HG02763 (cell line): ENCODE data around the gene CD36.

ENCODE experiments used
- ATAC-seq: cut with Tn5 transposase; IDR thresholded peaks from one replicate; pipeline ENCODE4 v1.9.1; 2021; ENCODE audit warnings: mild to moderate bottlenecking, moderate library complexity; ENCODE audit not compliant: unreplicated experiment

CD36 gene

GRCh38 chr7:80623503-80624252 is 14.8 kb upstream of the CD36 start:
- no peak for ATAC-seq

- no peak for ATAC-seq
Measured at GRCh38 chr7:80624763-80625162, 13.7 kb upstream of the CD36 start.

DNA sequence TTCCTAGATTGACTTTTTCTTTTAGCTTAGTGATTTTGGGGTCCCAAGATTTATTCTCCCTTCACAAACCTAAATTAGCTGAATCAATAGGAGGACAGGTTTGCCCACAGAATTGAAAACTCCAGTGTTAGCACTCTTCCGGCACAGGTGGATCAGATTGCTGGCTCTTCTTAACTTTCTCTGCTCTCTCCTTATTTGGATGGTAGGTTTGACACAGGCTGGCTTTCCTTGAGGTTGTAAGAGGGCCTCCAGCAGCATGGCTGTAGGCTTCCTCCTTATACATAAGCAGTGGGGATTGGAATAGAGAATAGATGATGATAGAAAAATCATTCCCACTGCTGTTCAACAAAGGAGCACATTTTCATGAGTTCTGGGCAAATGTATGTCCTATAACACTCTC is 9.4 kb upstream of the CD36 start:
- no peak for ATAC-seq

GRCh38 chr7:80630608-80631405 is 7.6 kb upstream of the CD36 start:
- ATAC-seq: no peak

- no peak for ATAC-seq
Measured at GRCh38 chr7:80631421-80631820, 7.0 kb upstream of the CD36 start.

DNA sequence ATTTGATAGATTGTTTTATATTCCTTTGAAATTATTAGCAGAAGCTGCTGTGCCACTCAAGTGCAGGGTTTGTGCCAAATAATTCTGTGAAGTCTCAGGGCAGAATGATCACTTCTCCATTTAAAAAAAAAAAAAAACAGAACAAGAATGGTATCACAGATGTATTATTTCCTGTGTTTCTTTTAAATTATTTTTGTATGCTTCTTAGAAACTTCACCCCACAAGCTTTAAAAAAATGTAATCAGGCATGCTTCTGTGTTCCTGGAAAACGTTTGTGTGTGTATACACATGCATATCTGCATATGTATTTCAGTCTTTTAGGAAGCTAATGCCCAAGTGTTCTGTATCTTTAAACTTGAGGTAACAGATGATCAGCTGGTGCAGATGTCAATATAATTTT is 6.3 kb upstream of the CD36 start:
- no peak for ATAC-seq

DNA sequence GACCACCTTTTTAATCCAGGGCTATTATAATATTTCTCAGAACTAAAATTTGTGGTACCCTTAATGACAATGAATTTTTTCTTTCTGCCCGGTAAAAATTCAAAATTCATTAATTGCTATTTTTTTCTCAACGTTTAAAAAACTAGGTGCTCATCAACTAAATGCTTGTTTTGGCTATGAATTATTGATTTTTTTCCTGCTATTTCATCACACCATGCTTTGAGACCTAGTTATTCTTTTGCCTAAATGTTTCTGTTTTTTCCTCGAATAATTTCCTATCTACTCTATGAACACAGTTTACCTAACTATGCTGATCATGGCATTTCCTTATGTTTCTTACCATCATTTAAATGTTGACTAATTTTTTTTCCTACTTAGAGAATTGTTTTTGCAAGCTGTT is 5.6 kb upstream of the CD36 start:
- ATAC-seq: no peak

- no peak for ATAC-seq
Measured at GRCh38 chr7:80634505-80634904, 3.9 kb upstream of the CD36 start.

GRCh38 chr7:80635533-80635932 is 2.9 kb upstream of the CD36 start:
- no peak for ATAC-seq

- ATAC-seq: no peak
Measured at GRCh38 chr7:80635998-80636397, 2.4 kb upstream of the CD36 start.

- ATAC-seq: no peak
Measured at GRCh38 chr7:80636709-80637108, 1.7 kb upstream of the CD36 start.

DNA sequence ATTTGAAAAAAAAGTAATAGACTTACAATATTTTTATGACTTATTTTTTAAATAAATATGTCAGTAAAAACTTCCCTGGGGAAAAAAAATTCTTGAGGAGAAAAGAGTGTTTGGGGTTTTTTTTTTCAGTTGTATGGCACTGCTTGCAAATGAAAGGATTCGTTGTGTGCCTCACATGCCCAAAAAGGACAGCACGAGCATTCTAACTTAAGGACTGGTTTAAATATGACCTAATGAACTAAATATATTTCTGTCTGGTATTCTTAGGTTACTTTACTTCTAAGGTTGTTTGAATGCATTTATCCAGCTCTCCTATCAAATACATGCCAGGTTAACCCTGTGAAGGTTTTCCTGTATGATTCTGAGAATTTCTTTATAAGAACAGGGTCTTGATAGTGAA is 988 bp upstream of the CD36 start:
- ATAC-seq: no peak

- no peak for ATAC-seq
Measured at GRCh38 chr7:80639011-80639410, 569 bp downstream of the CD36 start.

DNA sequence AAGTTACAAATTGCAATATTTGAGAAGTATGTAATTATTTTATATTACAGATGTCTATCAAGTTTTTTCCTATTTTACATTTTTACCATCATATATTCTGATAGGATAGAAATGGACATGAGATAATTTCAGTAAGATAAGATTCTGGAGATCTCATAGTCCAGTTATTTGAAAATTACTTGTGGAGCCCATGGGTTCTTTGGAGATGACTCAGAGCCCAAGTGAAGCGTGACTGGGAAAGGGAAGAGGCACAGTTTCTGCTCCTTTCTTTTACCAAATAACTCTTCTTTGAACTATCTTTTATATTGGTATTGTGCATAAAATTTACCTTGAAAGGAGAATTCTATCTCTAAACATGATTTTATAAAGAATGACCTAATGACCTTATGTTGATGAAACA is 2.4 kb downstream of the CD36 start:
- ATAC-seq: no peak

- no peak for ATAC-seq
Measured at GRCh38 chr7:80641548-80641947, 3.1 kb downstream of the CD36 start.

DNA sequence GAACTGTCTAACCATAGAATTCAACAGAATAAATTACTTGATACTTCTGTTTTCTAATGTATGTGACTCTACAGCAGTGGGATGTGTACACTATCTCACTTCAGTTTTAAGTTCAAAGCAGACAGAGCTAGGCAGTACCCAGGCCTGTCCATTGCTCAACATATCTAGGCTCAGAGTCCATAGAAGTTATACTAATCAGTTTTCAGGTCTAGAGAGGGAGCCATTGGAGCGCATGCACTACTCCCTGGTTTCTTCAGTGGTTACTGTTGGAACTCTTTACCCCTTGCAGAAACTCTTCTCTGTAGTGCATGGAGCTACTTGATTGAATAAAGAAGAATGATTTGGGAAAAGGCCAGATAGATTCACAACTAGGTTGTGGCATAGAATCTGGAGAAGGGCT is 4.4 kb downstream of the CD36 start:
- no peak for ATAC-seq

DNA sequence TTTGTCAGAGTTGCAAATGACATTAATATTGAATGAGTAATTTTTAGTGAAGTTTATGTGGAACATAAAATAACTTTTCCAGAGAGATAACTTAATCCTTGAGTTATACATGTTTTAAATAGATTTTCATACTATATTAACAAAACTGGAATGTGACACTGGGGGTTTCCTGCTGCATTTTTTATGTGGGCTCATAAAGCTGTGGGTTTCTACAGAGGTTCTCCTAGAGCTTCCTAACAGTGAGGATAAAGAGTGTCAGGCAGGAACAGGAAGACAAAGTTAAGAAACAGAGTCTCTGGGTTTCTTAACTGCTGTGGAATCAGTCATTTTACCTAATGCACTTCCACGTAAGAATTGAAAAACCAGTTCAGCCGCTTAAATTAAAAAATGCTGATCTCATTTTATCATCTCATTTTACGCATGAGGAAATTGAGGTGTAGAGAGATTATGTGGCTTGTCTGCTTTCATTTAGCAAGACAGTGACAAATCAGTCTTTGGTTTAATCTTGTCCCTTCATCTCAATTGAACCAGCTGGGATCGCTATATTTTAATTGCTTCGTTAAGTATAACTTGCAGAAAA is 5.0 kb downstream of the CD36 start:
- ATAC-seq: no peak

- ATAC-seq: no peak
Measured at GRCh38 chr7:80644054-80644453, 5.6 kb downstream of the CD36 start.

- ATAC-seq: no peak
Measured at GRCh38 chr7:80646083-80646865, 7.8 kb downstream of the CD36 start.

GRCh38 chr7:80647436-80647835 is 9.0 kb downstream of the CD36 start:
- ATAC-seq: no peak

GRCh38 chr7:80648031-80648600 is 9.7 kb downstream of the CD36 start:
- ATAC-seq: no peak
